HepG2 (cell line): ENCODE results near the gene HYAL2. TPM values are rescaled to one million over a fixed set of nuclear protein-coding genes. Genes with fewer than 3 reads are reported as not detected.

Source experiments
- AGO2 ChIP-seq: fragments of 200-400 bp; formaldehyde crosslinking; optimal IDR thresholded peaks from 2 replicates; pipeline ENCODE3; 2017; ENCODE audit warnings: mild to moderate bottlenecking, low read depth, low read length, moderate library complexity
- DMAP1 ChIP-seq: IDR thresholded peaks from 2 replicates; pipeline ENCODE4 v1.6.1; 2016
- E2F1 ChIP-seq: sonication (generic); formaldehyde crosslinking; IDR thresholded peaks from 2 replicates; pipeline ENCODE4 v1.5.0; 2020; ENCODE audit warnings: missing genetic modification reagents
- ELF4 ChIP-seq: sonication (generic); formaldehyde crosslinking; IDR thresholded peaks from 2 replicates; pipeline ENCODE4 v1.5.0; 2020; ENCODE audit warnings: missing genetic modification reagents, mild to moderate bottlenecking, moderate library complexity, borderline replicate concordance
- FOXM1 ChIP-seq: sonication (generic); formaldehyde crosslinking; IDR thresholded peaks from 2 replicates; pipeline ENCODE4 v1.5.0; 2020; ENCODE audit warnings: missing genetic modification reagents
- GATAD2A ChIP-seq: IDR thresholded peaks from 2 replicates; pipeline ENCODE4 v1.6.1; 2016
- HDAC1 ChIP-seq: sonication (generic); formaldehyde crosslinking; IDR thresholded peaks from 2 replicates; pipeline ENCODE4 v1.5.1; 2020; ENCODE audit warnings: mild to moderate bottlenecking, missing genetic modification reagents
- HINFP ChIP-seq: sonication (generic); formaldehyde crosslinking; IDR thresholded peaks from 2 replicates; pipeline ENCODE4 v1.4.0; 2020; ENCODE audit warnings: low read depth, mild to moderate bottlenecking, missing genetic modification reagents
- HNRNPK ChIP-seq: fragments of 200-400 bp; formaldehyde crosslinking; IDR thresholded peaks from 2 replicates; pipeline ENCODE4 v1.6.1; 2018; ENCODE audit warnings: low read length, low read depth, moderate library complexity, mild to moderate bottlenecking; ENCODE audit not compliant: poor library complexity, severe bottlenecking
- NAIF1 ChIP-seq: sonication (generic); formaldehyde crosslinking; IDR thresholded peaks from 2 replicates; pipeline ENCODE4 v1.5.0; 2020; ENCODE audit warnings: mild to moderate bottlenecking, missing genetic modification reagents, borderline replicate concordance
- RFX5 ChIP-seq: IDR thresholded peaks from 2 replicates; pipeline ENCODE4 v1.6.1; 2011; ENCODE audit warnings: low read depth, low read length, improper control_type of control experiment
- SMC3 ChIP-seq: IDR thresholded peaks from 2 replicates; pipeline ENCODE4 v1.6.1; 2011; ENCODE audit warnings: low read length, improper control_type of control experiment
- ZMAT5 ChIP-seq: sonication (generic); formaldehyde crosslinking; IDR thresholded peaks from 2 replicates; pipeline ENCODE4 v1.5.0; 2020; ENCODE audit warnings: mild to moderate bottlenecking, low read depth, missing genetic modification reagents, borderline replicate concordance
- ZNF432 ChIP-seq: sonication (generic); formaldehyde crosslinking; IDR thresholded peaks from 2 replicates; pipeline ENCODE4 v1.5.0; 2020; ENCODE audit warnings: missing genetic modification reagents, mild to moderate bottlenecking, borderline replicate concordance
- ZNF468 ChIP-seq: sonication (generic); formaldehyde crosslinking; IDR thresholded peaks from 2 replicates; pipeline ENCODE4 v1.8.0; 2022; ENCODE audit warnings: mild to moderate bottlenecking, moderate library complexity, missing genetic modification reagents
- ZNF616 ChIP-seq: sonication (generic); formaldehyde crosslinking; IDR thresholded peaks from 2 replicates; pipeline ENCODE4 v1.5.0; 2020; ENCODE audit warnings: low read depth, mild to moderate bottlenecking, missing genetic modification reagents
- ZNF75D ChIP-seq: sonication (generic); formaldehyde crosslinking; IDR thresholded peaks from 2 replicates; pipeline ENCODE4 v1.8.1; 2023; ENCODE audit warnings: missing genetic modification reagents, mild to moderate bottlenecking, borderline replicate concordance
- polyA plus RNA-seq, 8 experiments: library from polyadenylated mRNA; depleted of rRNA in 3 of 8; stranded (reverse) in 7 of 8; unstranded in 1 of 8; fragments of >200 nt; fragmentation: Illumina TruSeq in 4 of 8; extraction: Trizol in 4 of 8; gene quantifications; 2 replicates each; pipeline versions ENCODE4 v1.2.1 to v1.2.3, GENCODE V29; 2011 to 2016; ENCODE audit warnings: low read depth in 4 of 8, missing spikeins in 1 of 8, mixed read lengths in 1 of 8; ENCODE audit not compliant: insufficient read depth in 1 of 8
- total RNA-seq, 5 experiments: library from RNA; depleted of rRNA; stranded (reverse); fragments of >200 nt; fragmentation: Illumina TruSeq; extraction: Trizol; gene quantifications; 2 replicates each; pipeline ENCODE4 v1.2.3, GENCODE V29; 2016; ENCODE audit warnings: low read depth in 1 of 5
- TF ChIP-seq, protein P1 (sequence below), 2 experiments: sonication (generic) in 1 of 2; formaldehyde crosslinking in 1 of 2; IDR thresholded peaks; 2 replicates each; pipeline versions ENCODE4 v1.5.1 to v1.6.1; 2011 to 2020; ENCODE audit warnings: borderline replicate concordance in 1 of 2, low read depth in 1 of 2, low read length in 1 of 2, mild to moderate bottlenecking in 1 of 2, missing genetic modification reagents in 1 of 2, moderate library complexity in 1 of 2
- TF ChIP-seq, protein P2 (sequence below): sonication (generic); formaldehyde crosslinking; IDR thresholded peaks from 2 replicates; pipeline ENCODE4 v1.5.0; 2020; ENCODE audit warnings: missing genetic modification reagents
- TF ChIP-seq, protein P3 (sequence below): sonication (generic); formaldehyde crosslinking; IDR thresholded peaks from 2 replicates; pipeline ENCODE4 v1.4.0; 2020; ENCODE audit warnings: missing genetic modification reagents

HYAL2 gene
- total and polyA plus RNA-seq, 2 of the 13 experiments (the other 11 are each of a cell fraction or from before 2014, with no cell fraction given), result 76.2 to 102 TPM

DNA sequence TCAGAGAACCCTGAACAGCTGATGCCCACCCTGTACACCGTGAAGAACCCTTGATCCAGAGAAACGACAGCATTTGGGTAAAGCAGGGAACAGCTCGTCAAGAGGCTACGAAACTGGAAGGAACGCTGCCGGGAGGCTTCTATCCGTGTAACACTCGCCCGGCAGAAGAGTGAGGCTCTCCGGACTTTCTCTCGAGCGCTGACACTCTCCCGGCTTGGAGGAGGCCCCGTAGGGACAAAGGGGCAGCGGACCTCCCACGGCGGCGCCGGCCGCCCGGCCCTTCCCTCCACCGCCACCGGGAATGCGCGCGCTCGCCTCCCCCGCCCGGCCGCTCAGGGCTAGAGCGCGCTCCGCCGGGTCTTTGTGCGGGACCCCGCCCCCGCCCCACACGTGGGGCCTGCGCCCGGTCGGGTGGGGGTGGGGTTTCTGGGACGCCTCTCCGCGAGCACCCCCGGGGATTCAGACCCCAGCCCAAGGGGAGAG is 1.7 kb downstream of the HYAL2 start (continued):
- TF ChIP-seq, protein P1, sequence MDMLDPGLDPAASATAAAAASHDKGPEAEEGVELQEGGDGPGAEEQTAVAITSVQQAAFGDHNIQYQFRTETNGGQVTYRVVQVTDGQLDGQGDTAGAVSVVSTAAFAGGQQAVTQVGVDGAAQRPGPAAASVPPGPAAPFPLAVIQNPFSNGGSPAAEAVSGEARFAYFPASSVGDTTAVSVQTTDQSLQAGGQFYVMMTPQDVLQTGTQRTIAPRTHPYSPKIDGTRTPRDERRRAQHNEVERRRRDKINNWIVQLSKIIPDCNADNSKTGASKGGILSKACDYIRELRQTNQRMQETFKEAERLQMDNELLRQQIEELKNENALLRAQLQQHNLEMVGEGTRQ (IDR thresholded peaks at IDR 0.05; ENCODE audit: low read depth, low read length), result no peak
- TF ChIP-seq, protein P1 (CRISPR knock-in tag; IDR thresholded peaks at IDR 0.05; ENCODE audit: borderline replicate concordance), result no peak
- TF ChIP-seq HNRNPK (peak; percentile 6), DMAP1 (CRISPR knock-in tag) (no peak; the same call in 1 of the 2 replicates), HDAC1 (CRISPR knock-in tag) (peak; percentile 30; the same call in 1 of the 2 replicates), ZNF75D (CRISPR knock-in tag) (no peak), RFX5 (no peak), HINFP (CRISPR knock-in tag) (no peak), AGO2 (peak; percentile 54), ZNF468 (CRISPR knock-in tag) (no peak), E2F1 (0 out of 2 replicates have a peak, but pooled peaks have one; percentile 17), SMC3 (no peak), ELF4 (CRISPR knock-in tag) (no peak), GATAD2A (CRISPR knock-in tag) (peak; percentile 21; the same call in 1 of the 2 replicates), FOXM1 (CRISPR knock-in tag) (no peak), ZNF616 (CRISPR knock-in tag) (no peak), ZNF432 (CRISPR knock-in tag) (no peak), NAIF1 (no peak), ZMAT5 (CRISPR knock-in tag) (no peak)
- TF ChIP-seq, protein P2, sequence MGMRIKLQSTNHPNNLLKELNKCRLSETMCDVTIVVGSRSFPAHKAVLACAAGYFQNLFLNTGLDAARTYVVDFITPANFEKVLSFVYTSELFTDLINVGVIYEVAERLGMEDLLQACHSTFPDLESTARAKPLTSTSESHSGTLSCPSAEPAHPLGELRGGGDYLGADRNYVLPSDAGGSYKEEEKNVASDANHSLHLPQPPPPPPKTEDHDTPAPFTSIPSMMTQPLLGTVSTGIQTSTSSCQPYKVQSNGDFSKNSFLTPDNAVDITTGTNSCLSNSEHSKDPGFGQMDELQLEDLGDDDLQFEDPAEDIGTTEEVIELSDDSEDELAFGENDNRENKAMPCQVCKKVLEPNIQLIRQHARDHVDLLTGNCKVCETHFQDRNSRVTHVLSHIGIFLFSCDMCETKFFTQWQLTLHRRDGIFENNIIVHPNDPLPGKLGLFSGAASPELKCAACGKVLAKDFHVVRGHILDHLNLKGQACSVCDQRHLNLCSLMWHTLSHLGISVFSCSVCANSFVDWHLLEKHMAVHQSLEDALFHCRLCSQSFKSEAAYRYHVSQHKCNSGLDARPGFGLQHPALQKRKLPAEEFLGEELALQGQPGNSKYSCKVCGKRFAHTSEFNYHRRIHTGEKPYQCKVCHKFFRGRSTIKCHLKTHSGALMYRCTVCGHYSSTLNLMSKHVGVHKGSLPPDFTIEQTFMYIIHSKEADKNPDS (CRISPR knock-in tag), result no peak
- TF ChIP-seq, protein P3, sequence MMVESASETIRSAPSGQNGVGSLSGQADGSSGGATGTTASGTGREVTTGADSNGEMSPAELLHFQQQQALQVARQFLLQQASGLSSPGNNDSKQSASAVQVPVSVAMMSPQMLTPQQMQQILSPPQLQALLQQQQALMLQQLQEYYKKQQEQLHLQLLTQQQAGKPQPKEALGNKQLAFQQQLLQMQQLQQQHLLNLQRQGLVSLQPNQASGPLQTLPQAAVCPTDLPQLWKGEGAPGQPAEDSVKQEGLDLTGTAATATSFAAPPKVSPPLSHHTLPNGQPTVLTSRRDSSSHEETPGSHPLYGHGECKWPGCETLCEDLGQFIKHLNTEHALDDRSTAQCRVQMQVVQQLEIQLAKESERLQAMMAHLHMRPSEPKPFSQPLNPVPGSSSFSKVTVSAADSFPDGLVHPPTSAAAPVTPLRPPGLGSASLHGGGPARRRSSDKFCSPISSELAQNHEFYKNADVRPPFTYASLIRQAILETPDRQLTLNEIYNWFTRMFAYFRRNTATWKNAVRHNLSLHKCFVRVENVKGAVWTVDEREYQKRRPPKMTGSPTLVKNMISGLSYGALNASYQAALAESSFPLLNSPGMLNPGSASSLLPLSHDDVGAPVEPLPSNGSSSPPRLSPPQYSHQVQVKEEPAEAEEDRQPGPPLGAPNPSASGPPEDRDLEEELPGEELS (CRISPR knock-in tag), result no peak
